ENCODE results near the gene ACTL6B.

GRCh38 chr7:100607111-100607510 lies 49.1 kb downstream of the ACTL6B start:
- TF ChIP-seq CTCF (IDR thresholded peaks at IDR 0.05) (no peak), AFF4 (CRISPR knock-in tag; IDR thresholded peaks at IDR 0.05; ENCODE audit: borderline replicate concordance) (no peak), SMAD4 (CRISPR knock-in tag; IDR thresholded peaks at IDR 0.05) (no peak), KAT7 (CRISPR knock-in tag; IDR thresholded peaks at IDR 0.05; ENCODE audit: borderline replicate concordance) (no peak), ZNF416 (CRISPR knock-in tag; IDR thresholded peaks at IDR 0.05) (no peak), GABPB1 (CRISPR knock-in tag; IDR thresholded peaks at IDR 0.05) (no peak), ZNF512 (CRISPR knock-in tag; IDR thresholded peaks at IDR 0.05; ENCODE audit: borderline replicate concordance) (no peak), CREB1 (CRISPR knock-in tag; IDR thresholded peaks at IDR 0.05) (no peak), USF2 (CRISPR knock-in tag; IDR thresholded peaks at IDR 0.05) (no peak), ZBTB21 (CRISPR knock-in tag; IDR thresholded peaks at IDR 0.05; ENCODE audit: borderline replicate concordance) (no peak), ATF3 (CRISPR knock-in tag; conservative IDR thresholded peaks at IDR 0.05) (no peak), ZNF281 (CRISPR knock-in tag; IDR thresholded peaks at IDR 0.05) (no peak), IRF1 (CRISPR knock-in tag; IDR thresholded peaks at IDR 0.05) (no peak), ATF1 (CRISPR knock-in tag; IDR thresholded peaks at IDR 0.05) (no peak)
